Measurements from ENCODE around the gene ATAD1.
"Not testable (repeated sequence)": the region's sequence is repeated elsewhere in the genome, so short reads cannot be mapped to it uniquely, and the experiment has no call there.

ATAD1 gene

DNA sequence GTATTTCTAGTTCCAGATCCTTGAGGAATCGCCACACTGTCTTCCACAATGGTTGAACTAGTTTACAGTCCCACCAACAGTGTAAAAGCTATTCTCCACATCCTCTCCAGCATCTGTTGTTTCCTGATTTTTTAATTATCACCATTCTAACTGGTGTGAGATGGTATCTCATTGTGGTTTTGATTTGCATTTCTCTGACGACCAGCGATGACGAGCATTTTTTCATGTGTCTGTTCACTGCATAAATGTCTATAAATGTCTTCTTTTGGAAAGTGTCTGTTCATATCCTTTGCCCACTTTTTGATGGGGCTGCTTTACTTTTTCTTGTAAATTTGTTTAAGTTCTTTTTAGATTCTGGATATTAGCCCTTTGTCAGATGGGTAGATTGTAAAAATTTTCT lies 37.6 kb upstream of the ATAD1 start:
- ATAC-seq: not testable (repeated sequence)

GRCh38 chr10:87855247-87855646 lies 37.2 kb upstream of the ATAD1 start:
- ATAC-seq: not testable (repeated sequence)

GRCh38 chr10:87852089-87852488 lies 34.1 kb upstream of the ATAD1 start:
- TF ChIP-seq RARB (CRISPR knock-in tag; IDR thresholded peaks at IDR 0.05) (no peak), TOX (CRISPR knock-in tag; IDR thresholded peaks at IDR 0.05; ENCODE audit: borderline replicate concordance) (no peak), ZC3H10 (CRISPR knock-in tag; IDR thresholded peaks at IDR 0.05) (no peak), CREB5 (CRISPR knock-in tag; IDR thresholded peaks at IDR 0.05; ENCODE audit: low read depth) (no peak), ESRRG (CRISPR knock-in tag; IDR thresholded peaks at IDR 0.05) (no peak), ZFP30 (CRISPR knock-in tag; IDR thresholded peaks at IDR 0.05) (no peak), BACH2 (CRISPR knock-in tag; IDR thresholded peaks at IDR 0.05; ENCODE audit: borderline replicate concordance) (no peak)
- ATAC-seq: no peak

GRCh38 chr10:87850742-87851205 lies 32.7 kb upstream of the ATAD1 start:
- peak; percentile 96 for ATAC-seq
- no peak for TF ChIP-seq ZNF8 (CRISPR knock-in tag; IDR thresholded peaks at IDR 0.05)
- no peak for TF ChIP-seq GLIS3 (CRISPR knock-in tag; IDR thresholded peaks at IDR 0.05)
- TF ChIP-seq BACH2 (CRISPR knock-in tag; IDR thresholded peaks at IDR 0.05; ENCODE audit: borderline replicate concordance): no peak
- TF ChIP-seq CSDC2 (CRISPR knock-in tag; IDR thresholded peaks at IDR 0.05): no peak
- TF ChIP-seq CSRNP3 (CRISPR knock-in tag; IDR thresholded peaks at IDR 0.05): no peak
- TF ChIP-seq CREB5 (CRISPR knock-in tag; IDR thresholded peaks at IDR 0.05; ENCODE audit: low read depth): no peak
- TF ChIP-seq TOX (CRISPR knock-in tag; IDR thresholded peaks at IDR 0.05; ENCODE audit: borderline replicate concordance): no peak
- no peak for TF ChIP-seq ZNF70 (CRISPR knock-in tag; IDR thresholded peaks at IDR 0.05)
- TF ChIP-seq ISL1 (CRISPR knock-in tag; IDR thresholded peaks at IDR 0.05): no peak
- no peak for TF ChIP-seq ESRRG (CRISPR knock-in tag; IDR thresholded peaks at IDR 0.05)
- TF ChIP-seq RARB (CRISPR knock-in tag; IDR thresholded peaks at IDR 0.05): no peak
- TF ChIP-seq ZC3H10 (CRISPR knock-in tag; IDR thresholded peaks at IDR 0.05): no peak
- no peak for TF ChIP-seq ZNF565 (CRISPR knock-in tag; conservative IDR thresholded peaks at IDR 0.05; ENCODE audit: low read depth)
- TF ChIP-seq PPARA (CRISPR knock-in tag; IDR thresholded peaks at IDR 0.05; ENCODE audit: borderline replicate concordance): no peak
- no peak for TF ChIP-seq ARNTL (CRISPR knock-in tag; IDR thresholded peaks at IDR 0.05; ENCODE audit: borderline replicate concordance, low read depth)
- TF ChIP-seq, protein P1, sequence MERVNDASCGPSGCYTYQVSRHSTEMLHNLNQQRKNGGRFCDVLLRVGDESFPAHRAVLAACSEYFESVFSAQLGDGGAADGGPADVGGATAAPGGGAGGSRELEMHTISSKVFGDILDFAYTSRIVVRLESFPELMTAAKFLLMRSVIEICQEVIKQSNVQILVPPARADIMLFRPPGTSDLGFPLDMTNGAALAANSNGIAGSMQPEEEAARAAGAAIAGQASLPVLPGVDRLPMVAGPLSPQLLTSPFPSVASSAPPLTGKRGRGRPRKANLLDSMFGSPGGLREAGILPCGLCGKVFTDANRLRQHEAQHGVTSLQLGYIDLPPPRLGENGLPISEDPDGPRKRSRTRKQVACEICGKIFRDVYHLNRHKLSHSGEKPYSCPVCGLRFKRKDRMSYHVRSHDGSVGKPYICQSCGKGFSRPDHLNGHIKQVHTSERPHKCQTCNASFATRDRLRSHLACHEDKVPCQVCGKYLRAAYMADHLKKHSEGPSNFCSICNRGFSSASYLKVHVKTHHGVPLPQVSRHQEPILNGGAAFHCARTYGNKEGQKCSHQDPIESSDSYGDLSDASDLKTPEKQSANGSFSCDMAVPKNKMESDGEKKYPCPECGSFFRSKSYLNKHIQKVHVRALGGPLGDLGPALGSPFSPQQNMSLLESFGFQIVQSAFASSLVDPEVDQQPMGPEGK (CRISPR knock-in tag; IDR thresholded peaks at IDR 0.05; ENCODE audit: borderline replicate concordance): no peak

DNA sequence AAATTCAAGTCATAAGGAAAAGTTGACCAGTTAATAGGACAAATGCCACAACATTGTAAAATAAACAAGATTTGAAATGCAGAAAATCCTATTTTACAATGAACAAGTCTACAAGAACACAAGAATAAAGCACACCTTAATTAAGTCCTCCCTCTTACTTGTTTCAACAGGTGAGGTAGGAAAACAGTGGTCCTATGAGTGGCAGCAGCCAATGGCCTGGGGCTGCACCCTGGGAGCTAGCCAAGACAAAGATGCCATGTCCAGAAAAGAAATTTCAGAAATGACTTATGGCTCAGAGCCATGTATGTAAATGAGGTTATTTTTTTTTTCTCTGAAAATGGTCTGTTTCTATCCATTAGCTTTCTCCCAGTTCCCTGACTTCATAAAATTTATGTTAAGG lies 31.0 kb upstream of the ATAD1 start:
- ATAC-seq: no peak
- TF ChIP-seq ZC3H10 (CRISPR knock-in tag; IDR thresholded peaks at IDR 0.05) (no peak), OSR1 (CRISPR knock-in tag; IDR thresholded peaks at IDR 0.05) (no peak), ZNF565 (CRISPR knock-in tag; conservative IDR thresholded peaks at IDR 0.05; ENCODE audit: low read depth) (no peak), PPARA (CRISPR knock-in tag; IDR thresholded peaks at IDR 0.05; ENCODE audit: borderline replicate concordance) (no peak), CSRNP3 (CRISPR knock-in tag; IDR thresholded peaks at IDR 0.05) (no peak), ARNTL (CRISPR knock-in tag; IDR thresholded peaks at IDR 0.05; ENCODE audit: borderline replicate concordance, low read depth) (no peak), ESRRG (CRISPR knock-in tag; IDR thresholded peaks at IDR 0.05) (no peak), ISL1 (CRISPR knock-in tag; IDR thresholded peaks at IDR 0.05) (no peak)
- TF ChIP-seq, protein P2, sequence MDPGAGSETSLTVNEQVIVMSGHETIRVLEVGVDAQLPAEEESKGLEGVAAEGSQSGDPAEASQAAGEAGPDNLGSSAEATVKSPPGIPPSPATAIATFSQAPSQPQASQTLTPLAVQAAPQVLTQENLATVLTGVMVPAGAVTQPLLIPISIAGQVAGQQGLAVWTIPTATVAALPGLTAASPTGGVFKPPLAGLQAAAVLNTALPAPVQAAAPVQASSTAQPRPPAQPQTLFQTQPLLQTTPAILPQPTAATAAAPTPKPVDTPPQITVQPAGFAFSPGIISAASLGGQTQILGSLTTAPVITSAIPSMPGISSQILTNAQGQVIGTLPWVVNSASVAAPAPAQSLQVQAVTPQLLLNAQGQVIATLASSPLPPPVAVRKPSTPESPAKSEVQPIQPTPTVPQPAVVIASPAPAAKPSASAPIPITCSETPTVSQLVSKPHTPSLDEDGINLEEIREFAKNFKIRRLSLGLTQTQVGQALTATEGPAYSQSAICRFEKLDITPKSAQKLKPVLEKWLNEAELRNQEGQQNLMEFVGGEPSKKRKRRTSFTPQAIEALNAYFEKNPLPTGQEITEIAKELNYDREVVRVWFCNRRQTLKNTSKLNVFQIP (CRISPR knock-in tag; IDR thresholded peaks at IDR 0.05; ENCODE audit: borderline replicate concordance, low read depth): no peak
- TF ChIP-seq, protein P3, sequence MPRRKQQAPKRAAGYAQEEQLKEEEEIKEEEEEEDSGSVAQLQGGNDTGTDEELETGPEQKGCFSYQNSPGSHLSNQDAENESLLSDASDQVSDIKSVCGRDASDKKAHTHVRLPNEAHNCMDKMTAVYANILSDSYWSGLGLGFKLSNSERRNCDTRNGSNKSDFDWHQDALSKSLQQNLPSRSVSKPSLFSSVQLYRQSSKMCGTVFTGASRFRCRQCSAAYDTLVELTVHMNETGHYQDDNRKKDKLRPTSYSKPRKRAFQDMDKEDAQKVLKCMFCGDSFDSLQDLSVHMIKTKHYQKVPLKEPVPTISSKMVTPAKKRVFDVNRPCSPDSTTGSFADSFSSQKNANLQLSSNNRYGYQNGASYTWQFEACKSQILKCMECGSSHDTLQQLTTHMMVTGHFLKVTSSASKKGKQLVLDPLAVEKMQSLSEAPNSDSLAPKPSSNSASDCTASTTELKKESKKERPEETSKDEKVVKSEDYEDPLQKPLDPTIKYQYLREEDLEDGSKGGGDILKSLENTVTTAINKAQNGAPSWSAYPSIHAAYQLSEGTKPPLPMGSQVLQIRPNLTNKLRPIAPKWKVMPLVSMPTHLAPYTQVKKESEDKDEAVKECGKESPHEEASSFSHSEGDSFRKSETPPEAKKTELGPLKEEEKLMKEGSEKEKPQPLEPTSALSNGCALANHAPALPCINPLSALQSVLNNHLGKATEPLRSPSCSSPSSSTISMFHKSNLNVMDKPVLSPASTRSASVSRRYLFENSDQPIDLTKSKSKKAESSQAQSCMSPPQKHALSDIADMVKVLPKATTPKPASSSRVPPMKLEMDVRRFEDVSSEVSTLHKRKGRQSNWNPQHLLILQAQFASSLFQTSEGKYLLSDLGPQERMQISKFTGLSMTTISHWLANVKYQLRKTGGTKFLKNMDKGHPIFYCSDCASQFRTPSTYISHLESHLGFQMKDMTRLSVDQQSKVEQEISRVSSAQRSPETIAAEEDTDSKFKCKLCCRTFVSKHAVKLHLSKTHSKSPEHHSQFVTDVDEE (CRISPR knock-in tag; IDR thresholded peaks at IDR 0.05): no peak

Measured in SK-N-SH treated with all-trans-retinoic acid at 6 μM for 48 hours (cell line).